Mesendoderm (in vitro differentiated cells): ENCODE measurements around the gene CDC5L.

Source experiments
- DNase-seq: peaks from one replicate; pipeline ENCODE4 v3.0.0; 2013
- H2AK5ac ChIP-seq: 2 replicates; pipeline ENCODE4 v1.6.1; 2013; ENCODE audit warnings: low read length, inconsistent platforms
- H2BK120ac ChIP-seq: 2 replicates; pipeline ENCODE4 v1.6.1; 2013; ENCODE audit warnings: low read depth, mild to moderate bottlenecking, low read length, moderate library complexity, mixed read lengths
- H2BK15ac ChIP-seq: replicated peaks from 2 replicates; pipeline ENCODE4 v1.6.1; 2013; ENCODE audit warnings: low read depth, mild to moderate bottlenecking, moderate library complexity
- H2BK5ac ChIP-seq: 2 replicates; pipeline ENCODE4 v1.6.1; 2013; ENCODE audit warnings: low read length, inconsistent platforms
- H3K18ac ChIP-seq: 2 replicates; pipeline ENCODE4 v1.6.1; 2013; ENCODE audit warnings: mild to moderate bottlenecking, low read length, mixed read lengths
- H3K23ac ChIP-seq: one replicate; pipeline ENCODE4 v1.6.1; 2013; ENCODE audit warnings: low read length
- H3K27ac ChIP-seq: 2 replicates; pipeline ENCODE4 v1.5.1; 2013; ENCODE audit warnings: low read depth, mild to moderate bottlenecking, inconsistent platforms, low read length, moderate library complexity
- H3K27me3 ChIP-seq: 2 replicates; pipeline ENCODE4 v1.6.1; 2013; ENCODE audit warnings: low read length, control low read depth, mild to moderate bottlenecking, inconsistent platforms; ENCODE audit not compliant: insufficient read depth, poor library complexity
- H3K36me3 ChIP-seq: 2 replicates; pipeline ENCODE4 v1.6.1; 2013; ENCODE audit warnings: low read length, inconsistent platforms; ENCODE audit not compliant: control insufficient read depth, insufficient read depth
- H3K4ac ChIP-seq: one replicate; pipeline ENCODE4 v1.6.1; 2013; ENCODE audit warnings: low read depth, mild to moderate bottlenecking, low read length, moderate library complexity
- H3K4me1 ChIP-seq: 2 replicates; pipeline ENCODE4 v1.6.1; 2013; ENCODE audit warnings: low read depth, low read length, inconsistent platforms; ENCODE audit not compliant: control insufficient read depth
- H3K4me2 ChIP-seq: 2 replicates; pipeline ENCODE4 v1.6.1; 2013; ENCODE audit warnings: low read length
- H3K4me3 ChIP-seq: 2 replicates; pipeline ENCODE4 v1.5.1; 2013; ENCODE audit warnings: mild to moderate bottlenecking, low read length
- H3K56ac ChIP-seq: one replicate; pipeline ENCODE4 v1.6.1; 2013; ENCODE audit warnings: low read length
- H3K79me1 ChIP-seq: 2 replicates; pipeline ENCODE4 v1.6.1; 2013; ENCODE audit warnings: low read length, inconsistent platforms
- H3K79me2 ChIP-seq: 2 replicates; pipeline ENCODE4 v1.6.1; 2013; ENCODE audit warnings: mild to moderate bottlenecking, low read length; ENCODE audit not compliant: control insufficient read depth, insufficient read depth
- H3K9ac ChIP-seq: 2 replicates; pipeline ENCODE4 v1.6.1; 2013; ENCODE audit warnings: low read length, inconsistent platforms
- H4K5ac ChIP-seq: one replicate; pipeline ENCODE4 v1.6.1; 2013; ENCODE audit warnings: low read length
- H4K8ac ChIP-seq: one replicate; pipeline ENCODE4 v1.6.1; 2013; ENCODE audit warnings: low read depth, mild to moderate bottlenecking, control low read depth, low read length, moderate library complexity
- WGBS: extraction: QIAGEN DNeasy Blood & Tissue Kit; methylation state at CpG from one replicate; pipeline ENCODE4 v1.1.7; 2013; ENCODE audit warnings: low lambda C conversion rate, missing lambda C conversion rate; ENCODE audit not compliant: insufficient coverage; ENCODE audit errors: extremely low coverage; 5-methylcytosine and 5-hydroxymethylcytosine counted together

CDC5L gene

GRCh38 chr6:44458551-44458950 is 71.0 kb downstream of the CDC5L start:
- Histone ChIP-seq H3K9ac (no peak overlapping the region), H4K8ac (no peak overlapping the region), H2AK5ac (no peak overlapping the region), H3K56ac (no peak overlapping the region), H3K18ac (no peak overlapping the region), H3K36me3 (no peaks in the 10 kb centered on the region), H3K4me1 (peaks cover 2% of the 10 kb centered on the region), H3K79me2 (no peaks in the 10 kb centered on the region), H3K4ac (no peak overlapping the region), H2BK15ac (no peak overlapping the region), H2BK120ac (no peak overlapping the region), H3K27me3 (no peaks in the 10 kb centered on the region), H3K79me1 (no peaks in the 10 kb centered on the region), H2BK5ac (no peak overlapping the region), H3K4me2 (no peak overlapping the region), H3K4me3 (no peak overlapping the region), H4K5ac (no peak overlapping the region), H3K27ac (no peak overlapping the region), H3K23ac (no peak overlapping the region)
- DNase-seq, result no peak
- no CpG with 5 or more reads among the region's 6 CpGs for WGBS

DNA sequence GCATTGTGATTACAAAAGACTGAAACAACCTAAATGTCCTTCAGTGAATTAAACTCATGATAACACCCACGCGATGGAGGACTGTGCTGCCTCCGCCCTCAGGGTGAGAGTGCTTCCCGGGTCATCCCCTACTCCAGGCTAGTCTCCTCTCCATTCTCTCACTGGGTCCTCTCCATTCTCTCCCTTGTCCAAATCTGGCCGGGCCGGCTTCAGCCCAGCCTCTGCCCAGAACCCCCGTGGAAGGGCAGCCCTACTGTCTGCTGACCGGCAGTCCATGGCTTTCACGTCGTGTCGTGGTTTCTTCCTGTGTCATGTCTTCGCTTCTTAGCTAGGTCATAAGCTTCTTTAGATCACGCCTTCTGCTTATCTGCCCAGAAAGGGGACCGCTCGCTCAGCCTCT is 74.8 kb downstream of the CDC5L start:
- Histone ChIP-seq H2AK5ac (no peak overlapping the region), H3K56ac (no peak overlapping the region), H3K4me2 (no peak overlapping the region), H4K8ac (no peak overlapping the region), H3K4me3 (no peak overlapping the region), H3K27ac (no peak overlapping the region), H3K79me1 (no peaks in the 10 kb centered on the region), H3K27me3 (no peaks in the 10 kb centered on the region), H3K4me1 (no peaks in the 10 kb centered on the region), H3K4ac (no peak overlapping the region), H3K9ac (no peak overlapping the region), H4K5ac (no peak overlapping the region), H3K36me3 (no peaks in the 10 kb centered on the region), H2BK5ac (no peak overlapping the region), H2BK120ac (no peak overlapping the region), H3K18ac (no peak overlapping the region), H2BK15ac (no peak overlapping the region), H3K79me2 (no peaks in the 10 kb centered on the region), H3K23ac (no peak overlapping the region)
- WGBS, result no CpG with 5 or more reads among the region's 15 CpGs
- no peak for DNase-seq

GRCh38 chr6:44462797-44463727 is 75.6 kb downstream of the CDC5L start:
- Histone ChIP-seq H3K23ac (no peak overlapping the region), H2BK15ac (no peak overlapping the region), H3K36me3 (no peaks in the 10 kb centered on the region), H4K5ac (no peak overlapping the region), H3K4me1 (no peaks in the 10 kb centered on the region), H3K4ac (no peak overlapping the region), H3K4me2 (no peak overlapping the region), H3K18ac (no peak overlapping the region), H2BK5ac (no peak overlapping the region), H3K4me3 (no peak overlapping the region), H3K56ac (no peak overlapping the region), H3K27me3 (no peaks in the 10 kb centered on the region), H3K79me2 (no peaks in the 10 kb centered on the region), H4K8ac (no peak overlapping the region), H3K27ac (no peak overlapping the region), H2BK120ac (no peak overlapping the region), H2AK5ac (no peak overlapping the region), H3K9ac (no peak overlapping the region), H3K79me1 (no peaks in the 10 kb centered on the region)
- DNase-seq, result no peak
- WGBS, result no CpG with 5 or more reads among the region's 13 CpGs

GRCh38 chr6:44463728-44464450 is 76.4 kb downstream of the CDC5L start:
- Histone ChIP-seq H2BK15ac (no peak overlapping the region), H3K36me3 (no peaks in the 10 kb centered on the region), H2AK5ac (no peak overlapping the region), H3K27ac (no peak overlapping the region), H3K4ac (no peak overlapping the region), H4K5ac (no peak overlapping the region), H3K4me1 (no peaks in the 10 kb centered on the region), H3K79me2 (no peaks in the 10 kb centered on the region), H3K27me3 (no peaks in the 10 kb centered on the region), H3K79me1 (no peaks in the 10 kb centered on the region), H3K23ac (no peak overlapping the region), H3K4me2 (no peak overlapping the region), H2BK5ac (no peak overlapping the region), H3K18ac (no peak overlapping the region), H2BK120ac (no peak overlapping the region), H3K56ac (no peak overlapping the region), H4K8ac (no peak overlapping the region), H3K4me3 (no peak overlapping the region), H3K9ac (no peak overlapping the region)
- no peak for DNase-seq
- WGBS, result no CpG with 5 or more reads among the region's 11 CpGs

DNA sequence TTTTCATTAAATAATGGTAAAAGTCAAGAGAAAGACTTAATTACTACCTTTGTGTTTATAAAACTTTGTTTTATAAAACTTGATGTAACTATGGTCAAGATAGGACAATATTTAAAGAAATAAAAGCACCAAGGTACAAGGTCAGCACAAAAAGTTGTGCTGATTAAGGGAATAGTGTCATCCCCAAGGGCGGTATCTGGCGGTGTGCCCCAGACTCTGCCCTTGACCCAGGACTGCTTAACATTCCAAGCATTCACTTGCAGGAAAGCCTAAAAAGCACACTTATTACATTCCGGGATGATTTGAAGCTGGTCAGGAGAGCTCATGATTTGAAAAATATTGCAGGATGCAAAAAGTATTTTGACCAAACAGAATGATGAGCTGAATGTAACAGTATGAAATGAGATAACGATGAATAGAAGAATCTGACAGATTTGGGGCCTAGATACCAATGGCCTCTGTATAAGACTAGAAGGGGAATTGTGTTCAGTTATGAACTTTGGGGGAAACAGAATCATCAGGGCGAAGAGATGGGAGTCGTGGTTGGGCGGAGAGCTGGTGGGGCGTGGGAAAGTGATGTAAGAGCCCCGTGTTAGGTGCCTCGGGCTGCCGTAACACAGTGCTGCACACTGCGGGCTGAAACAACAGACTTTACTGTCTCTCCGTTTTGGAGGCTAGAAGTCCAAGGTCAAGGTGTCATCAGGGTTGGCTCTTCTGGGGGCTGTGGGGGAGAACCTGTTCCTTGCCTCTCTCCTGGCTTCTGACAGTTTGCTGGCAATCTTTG is 77.2 kb downstream of the CDC5L start:
- H3K36me3 ChIP-seq, result no peaks in the 10 kb centered on the region
- H2BK5ac ChIP-seq, result no peak overlapping the region
- H3K4ac ChIP-seq, result no peak overlapping the region
- H2BK120ac ChIP-seq, result no peak overlapping the region
- no peak overlapping the region for H3K9ac ChIP-seq
- no peaks in the 10 kb centered on the region for H3K4me1 ChIP-seq
- no peaks in the 10 kb centered on the region for H3K79me1 ChIP-seq
- peak; percentile 46 for DNase-seq
- no peak overlapping the region for H4K5ac ChIP-seq
- no peak overlapping the region for H3K27ac ChIP-seq
- H2BK15ac ChIP-seq, result no peak overlapping the region
- H3K4me3 ChIP-seq, result no peak overlapping the region
- H4K8ac ChIP-seq, result no peak overlapping the region
- WGBS, result no CpG with 5 or more reads among the region's 13 CpGs
- H3K79me2 ChIP-seq, result no peaks in the 10 kb centered on the region
- H3K56ac ChIP-seq, result no peak overlapping the region
- H2AK5ac ChIP-seq, result no peak overlapping the region
- H3K27me3 ChIP-seq, result no peaks in the 10 kb centered on the region
- H3K18ac ChIP-seq, result no peak overlapping the region
- no peak overlapping the region for H3K23ac ChIP-seq
- no peak overlapping the region for H3K4me2 ChIP-seq
